Measurements from ENCODE around the gene CYSLTR2.
"Not testable (repeated sequence)": the region's sequence is repeated elsewhere in the genome, so short reads cannot be mapped to it uniquely, and the experiment has no call there.

The CYSLTR2 gene

DNA sequence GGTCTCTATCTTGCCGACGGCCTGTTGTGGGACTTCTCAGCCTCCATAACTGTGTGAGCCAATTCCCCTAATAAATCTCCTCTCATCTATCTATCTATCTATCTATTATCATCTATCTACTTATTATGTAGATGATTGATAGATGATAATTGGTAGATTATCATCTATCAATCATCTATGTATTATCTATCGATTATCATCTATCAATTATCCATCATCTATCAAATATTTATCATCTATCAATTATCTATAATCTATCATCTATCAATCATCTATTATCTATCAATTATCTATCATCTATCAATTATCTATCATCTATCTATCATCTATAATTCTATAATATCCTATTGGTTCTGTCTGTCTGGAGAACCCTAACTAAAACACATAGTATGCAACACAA is 33.5 kb downstream of the CYSLTR2 start:
- WGBS, 2 experiments (ENCODE audit: insufficient coverage in 2 of 2), result 80% methylated on average over 3 of the region's 3 CpGs; no CpG with 5 or more reads in 1 of the 2 experiments
- peaks cover 3% of the 10 kb centered on the region for H3K9me3 ChIP-seq (ENCODE audit: control insufficient read depth, low read length)

DNA sequence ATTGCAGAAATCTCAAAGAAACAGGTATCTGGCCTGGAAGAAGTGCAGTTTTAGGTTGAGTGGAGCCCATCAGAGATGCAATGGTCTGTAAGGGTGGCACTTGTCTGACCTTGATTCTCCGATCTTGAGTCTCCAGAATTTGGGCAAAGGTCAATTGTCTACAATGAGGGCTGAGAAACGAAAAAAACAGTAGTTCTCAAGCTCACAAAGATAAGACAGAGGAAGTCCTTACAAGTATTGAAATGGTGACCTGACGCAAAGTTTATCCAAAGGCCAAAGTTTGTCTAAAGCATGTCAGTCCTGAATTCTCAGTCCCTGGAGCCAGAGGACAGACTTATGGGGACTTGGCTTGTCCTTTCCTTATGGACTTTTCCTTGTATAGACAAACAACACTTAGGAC is 40.3 kb downstream of the CYSLTR2 start:
- H3K36me3 ChIP-seq (ENCODE audit: control insufficient read depth, insufficient read depth, low read length), result no peaks in the 10 kb centered on the region
- no peak overlapping the region for H3K27ac ChIP-seq (ENCODE audit: low read depth, low read length, severe bottlenecking)
- 90 to 100% methylated on average over 1 to 3 of the region's 3 CpGs for WGBS, 2 experiments (ENCODE audit: insufficient coverage in 2 of 2)
- no peak overlapping the region for H3K4me3 ChIP-seq (ENCODE audit: extremely low read depth, insufficient read depth, low read length, poor library complexity, severe bottlenecking)
- no peaks in the 10 kb centered on the region for H3K4me1 ChIP-seq (ENCODE audit: control insufficient read depth, insufficient read depth, low read length, poor library complexity, severe bottlenecking)
- no peaks in the 10 kb centered on the region for H3K9me3 ChIP-seq (ENCODE audit: control insufficient read depth, low read length)

More for the DNA sequence above, 33.5 kb downstream of the CYSLTR2 start:
- Histone ChIP-seq H3K27ac (ENCODE audit: low read depth, low read length, severe bottlenecking) (no peak overlapping the region), H3K4me1 (ENCODE audit: control insufficient read depth, insufficient read depth, low read length, poor library complexity, severe bottlenecking) (no peaks in the 10 kb centered on the region), H3K36me3 (ENCODE audit: control insufficient read depth, insufficient read depth, low read length) (no peaks in the 10 kb centered on the region), H3K4me3 (ENCODE audit: extremely low read depth, insufficient read depth, low read length, poor library complexity, severe bottlenecking) (no peak overlapping the region)

DNA sequence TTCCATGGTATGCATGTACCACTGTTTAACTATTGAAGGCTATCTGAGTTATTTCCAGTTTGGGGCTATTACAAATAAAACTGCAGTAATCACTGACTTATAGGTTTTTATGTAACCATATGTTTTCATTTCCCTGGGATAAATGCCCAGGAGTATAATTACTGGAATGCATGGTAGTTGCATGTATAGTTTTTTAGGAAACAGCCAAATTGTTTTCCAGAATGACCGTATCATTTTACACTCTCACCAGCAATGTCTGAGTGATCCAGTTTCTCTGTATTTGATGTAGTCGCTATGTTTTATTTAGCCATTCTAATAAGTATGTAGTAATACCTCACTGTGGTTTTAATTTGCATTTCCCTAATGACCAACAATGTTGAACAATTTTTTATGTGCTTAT is 42.0 kb downstream of the CYSLTR2 start:
- Histone ChIP-seq H3K9me3 (ENCODE audit: control insufficient read depth, low read length) (no peaks in the 10 kb centered on the region), H3K4me1 (ENCODE audit: control insufficient read depth, insufficient read depth, low read length, poor library complexity, severe bottlenecking) (no peaks in the 10 kb centered on the region), H3K4me3 (ENCODE audit: extremely low read depth, insufficient read depth, low read length, poor library complexity, severe bottlenecking) (no peak overlapping the region), H3K36me3 (ENCODE audit: control insufficient read depth, insufficient read depth, low read length) (no peaks in the 10 kb centered on the region), H3K27ac (ENCODE audit: low read depth, low read length, severe bottlenecking) (no peak overlapping the region)
- no CpG with 5 or more reads among the region's 2 CpGs for WGBS, 2 experiments (ENCODE audit: insufficient coverage in 2 of 2)

DNA sequence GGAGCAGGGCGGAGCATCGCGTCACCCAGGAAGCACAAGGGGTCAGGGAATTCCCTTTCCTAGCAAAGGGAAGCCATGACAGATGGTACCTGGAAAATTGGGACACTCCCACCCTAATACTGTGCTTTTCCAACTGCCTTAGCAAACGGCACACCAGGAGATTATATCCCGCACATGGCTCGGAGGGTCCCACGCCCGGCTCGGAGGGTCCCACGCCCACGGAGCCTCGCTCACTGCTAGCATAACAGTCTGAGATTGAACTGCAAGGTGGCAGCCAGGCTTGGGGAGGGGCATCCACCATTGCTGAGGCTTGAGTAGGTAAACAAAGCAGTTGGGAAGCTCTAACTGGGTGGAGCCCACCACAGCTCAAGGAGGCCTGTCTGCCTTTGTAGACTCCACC is 42.9 kb downstream of the CYSLTR2 start:
- H3K4me1 ChIP-seq (ENCODE audit: control insufficient read depth, insufficient read depth, low read length, poor library complexity, severe bottlenecking); H3K4me3 ChIP-seq (ENCODE audit: extremely low read depth, insufficient read depth, low read length, poor library complexity, severe bottlenecking); H3K36me3 ChIP-seq (ENCODE audit: control insufficient read depth, insufficient read depth, low read length); H3K9me3 ChIP-seq (ENCODE audit: control insufficient read depth, low read length); H3K27ac ChIP-seq (ENCODE audit: low read depth, low read length, severe bottlenecking): not testable (repeated sequence)
- 91 to 96% methylated on average over 9 to 12 of the region's 12 CpGs for WGBS, 2 experiments (ENCODE audit: insufficient coverage in 2 of 2)

DNA sequence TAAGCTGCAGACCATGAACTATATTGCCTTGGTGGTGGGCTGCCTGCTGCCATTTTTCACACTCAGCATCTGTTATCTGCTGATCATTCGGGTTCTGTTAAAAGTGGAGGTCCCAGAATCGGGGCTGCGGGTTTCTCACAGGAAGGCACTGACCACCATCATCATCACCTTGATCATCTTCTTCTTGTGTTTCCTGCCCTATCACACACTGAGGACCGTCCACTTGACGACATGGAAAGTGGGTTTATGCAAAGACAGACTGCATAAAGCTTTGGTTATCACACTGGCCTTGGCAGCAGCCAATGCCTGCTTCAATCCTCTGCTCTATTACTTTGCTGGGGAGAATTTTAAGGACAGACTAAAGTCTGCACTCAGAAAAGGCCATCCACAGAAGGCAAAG is 53.7 kb downstream of the CYSLTR2 start:
- Histone ChIP-seq H3K4me3 (ENCODE audit: extremely low read depth, insufficient read depth, low read length, poor library complexity, severe bottlenecking) (no peak overlapping the region), H3K9me3 (ENCODE audit: control insufficient read depth, low read length) (peaks cover 10% of the 10 kb centered on the region), H3K4me1 (ENCODE audit: control insufficient read depth, insufficient read depth, low read length, poor library complexity, severe bottlenecking) (no peaks in the 10 kb centered on the region), H3K27ac (ENCODE audit: low read depth, low read length, severe bottlenecking) (no peak overlapping the region), H3K36me3 (ENCODE audit: control insufficient read depth, insufficient read depth, low read length) (no peaks in the 10 kb centered on the region)
- WGBS, 2 experiments (ENCODE audit: insufficient coverage in 2 of 2), result 90 to 92% methylated on average over 3 of the region's 5 CpGs

DNA sequence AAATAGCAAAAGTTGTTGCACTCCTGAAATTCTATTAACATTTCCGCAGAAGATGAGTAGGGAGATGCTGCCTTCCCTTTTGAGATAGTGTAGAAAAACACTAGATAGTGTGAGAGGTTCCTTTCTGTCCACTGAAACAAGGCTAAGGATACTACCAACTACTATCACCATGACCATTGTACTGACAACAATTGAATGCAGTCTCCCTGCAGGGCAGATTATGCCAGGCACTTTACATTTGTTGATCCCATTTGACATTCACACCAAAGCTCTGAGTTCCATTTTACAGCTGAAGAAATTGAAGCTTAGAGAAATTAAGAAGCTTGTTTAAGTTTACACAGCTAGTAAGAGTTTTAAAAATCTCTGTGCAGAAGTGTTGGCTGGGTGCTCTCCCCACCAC is 55.0 kb downstream of the CYSLTR2 start:
- Histone ChIP-seq H3K9me3 (ENCODE audit: control insufficient read depth, low read length) (peaks cover 13% of the 10 kb centered on the region), H3K27ac (ENCODE audit: low read depth, low read length, severe bottlenecking) (no peak overlapping the region), H3K4me3 (ENCODE audit: extremely low read depth, insufficient read depth, low read length, poor library complexity, severe bottlenecking) (no peak overlapping the region), H3K4me1 (ENCODE audit: control insufficient read depth, insufficient read depth, low read length, poor library complexity, severe bottlenecking) (no peaks in the 10 kb centered on the region), H3K36me3 (ENCODE audit: control insufficient read depth, insufficient read depth, low read length) (no peaks in the 10 kb centered on the region)
- WGBS, 2 experiments (ENCODE audit: insufficient coverage in 2 of 2), result no CpG with 5 or more reads among the region's 1 CpG

DNA sequence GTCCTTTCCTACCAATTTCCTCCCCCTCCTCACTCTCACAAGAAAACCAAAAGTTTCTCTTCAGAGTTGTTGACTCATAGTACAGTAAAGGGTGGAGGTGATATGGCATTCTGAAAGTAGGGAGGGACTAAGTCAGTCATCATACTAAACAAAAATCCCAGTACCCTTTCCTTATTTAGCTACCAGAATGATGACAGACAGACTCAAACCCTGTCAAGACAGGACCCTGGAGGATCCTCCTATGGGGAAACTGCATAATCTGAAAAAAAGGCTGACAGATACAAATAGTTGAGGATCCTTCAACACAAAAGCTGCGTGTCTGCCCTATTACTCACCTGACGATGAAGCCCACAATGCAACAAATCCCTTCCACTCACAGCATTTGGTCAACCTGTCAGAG is 55.5 kb downstream of the CYSLTR2 start:
- no peaks in the 10 kb centered on the region for H3K4me1 ChIP-seq (ENCODE audit: control insufficient read depth, insufficient read depth, low read length, poor library complexity, severe bottlenecking)
- H3K9me3 ChIP-seq (ENCODE audit: control insufficient read depth, low read length), result peaks cover 18% of the 10 kb centered on the region
- 100% methylated on average over 2 of the region's 2 CpGs; no CpG with 5 or more reads in 1 of the 2 experiments for WGBS, 2 experiments (ENCODE audit: insufficient coverage in 2 of 2)
- no peak overlapping the region for H3K27ac ChIP-seq (ENCODE audit: low read depth, low read length, severe bottlenecking)
- no peak overlapping the region for H3K4me3 ChIP-seq (ENCODE audit: extremely low read depth, insufficient read depth, low read length, poor library complexity, severe bottlenecking)
- H3K36me3 ChIP-seq (ENCODE audit: control insufficient read depth, insufficient read depth, low read length), result no peaks in the 10 kb centered on the region

DNA sequence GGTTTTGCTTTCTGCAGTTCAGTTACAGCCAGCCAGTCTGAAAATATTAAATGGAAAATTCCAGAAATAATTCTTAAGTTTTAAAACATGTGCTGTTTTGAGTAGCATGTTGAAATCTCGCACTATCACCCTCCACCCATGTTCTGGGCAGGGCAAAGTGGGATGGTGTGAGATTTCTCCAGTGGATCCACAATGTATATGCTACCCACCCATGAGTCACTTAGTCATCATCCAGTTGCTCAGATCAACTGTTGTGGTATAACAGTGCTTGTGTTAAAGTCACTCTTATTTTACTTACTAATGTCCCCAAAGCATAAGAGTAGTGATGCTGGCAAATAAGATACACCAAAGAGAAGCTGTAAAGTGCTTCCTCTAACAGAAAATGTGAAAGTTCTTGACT is 56.4 kb downstream of the CYSLTR2 start:
- Histone ChIP-seq H3K4me1 (ENCODE audit: control insufficient read depth, insufficient read depth, low read length, poor library complexity, severe bottlenecking) (no peaks in the 10 kb centered on the region), H3K36me3 (ENCODE audit: control insufficient read depth, insufficient read depth, low read length) (no peaks in the 10 kb centered on the region), H3K9me3 (ENCODE audit: control insufficient read depth, low read length) (peaks cover 22% of the 10 kb centered on the region), H3K4me3 (ENCODE audit: extremely low read depth, insufficient read depth, low read length, poor library complexity, severe bottlenecking) (no peak overlapping the region), H3K27ac (ENCODE audit: low read depth, low read length, severe bottlenecking) (no peak overlapping the region)
- WGBS, 2 experiments (ENCODE audit: insufficient coverage in 2 of 2), result no CpG with 5 or more reads among the region's 1 CpG

DNA sequence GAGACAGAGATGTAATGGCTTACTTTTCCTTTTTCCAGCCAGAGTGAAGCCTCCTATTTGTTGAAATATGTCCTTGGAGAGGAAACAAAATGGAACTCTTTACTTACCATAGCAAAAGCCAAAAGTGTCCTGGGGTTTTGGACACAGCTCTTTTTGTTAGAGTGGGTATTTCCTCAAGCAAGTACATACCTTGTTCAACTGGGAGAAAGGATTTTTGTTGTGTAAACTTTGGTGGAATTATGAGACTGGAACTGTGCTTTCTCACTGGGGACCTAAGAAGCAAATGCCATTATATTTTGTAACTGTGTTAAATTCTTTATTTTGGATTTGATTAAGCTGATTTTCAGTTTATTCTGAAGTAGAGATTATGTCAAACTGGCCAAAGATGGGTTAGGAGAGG is 58.4 kb downstream of the CYSLTR2 start:
- Histone ChIP-seq H3K36me3 (ENCODE audit: control insufficient read depth, insufficient read depth, low read length) (no peaks in the 10 kb centered on the region), H3K4me3 (ENCODE audit: extremely low read depth, insufficient read depth, low read length, poor library complexity, severe bottlenecking) (no peak overlapping the region), H3K4me1 (ENCODE audit: control insufficient read depth, insufficient read depth, low read length, poor library complexity, severe bottlenecking) (no peaks in the 10 kb centered on the region), H3K9me3 (ENCODE audit: control insufficient read depth, low read length) (peaks cover 27% of the 10 kb centered on the region), H3K27ac (ENCODE audit: low read depth, low read length, severe bottlenecking) (no peak overlapping the region)

DNA sequence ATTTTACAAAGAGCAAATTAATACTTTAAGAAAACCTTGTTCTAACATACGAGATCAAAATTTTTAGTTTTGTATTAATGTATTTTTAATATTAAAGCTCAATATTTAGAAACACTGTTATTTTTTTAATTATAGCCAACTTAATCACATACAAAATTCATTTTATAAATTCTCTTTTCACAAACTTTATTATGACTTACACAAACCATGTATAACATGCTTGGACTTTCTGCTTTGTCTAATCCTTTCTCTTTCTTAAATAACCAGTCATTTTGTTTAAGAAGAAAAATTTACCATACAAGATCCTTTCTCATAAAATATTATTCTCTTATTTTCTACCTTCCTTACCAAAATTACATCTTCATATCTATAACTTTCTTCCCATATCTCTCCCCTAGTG is 62.2 kb downstream of the CYSLTR2 start:
- no peak overlapping the region for H3K27ac ChIP-seq (ENCODE audit: low read depth, low read length, severe bottlenecking)
- no CpG with 5 or more reads among the region's 1 CpG for WGBS, 2 experiments (ENCODE audit: insufficient coverage in 2 of 2)
- no peaks in the 10 kb centered on the region for H3K36me3 ChIP-seq (ENCODE audit: control insufficient read depth, insufficient read depth, low read length)
- H3K4me1 ChIP-seq (ENCODE audit: control insufficient read depth, insufficient read depth, low read length, poor library complexity, severe bottlenecking), result no peaks in the 10 kb centered on the region
- no peak overlapping the region for H3K4me3 ChIP-seq (ENCODE audit: extremely low read depth, insufficient read depth, low read length, poor library complexity, severe bottlenecking)
- H3K9me3 ChIP-seq (ENCODE audit: control insufficient read depth, low read length), result peaks cover 52% of the 10 kb centered on the region

DNA sequence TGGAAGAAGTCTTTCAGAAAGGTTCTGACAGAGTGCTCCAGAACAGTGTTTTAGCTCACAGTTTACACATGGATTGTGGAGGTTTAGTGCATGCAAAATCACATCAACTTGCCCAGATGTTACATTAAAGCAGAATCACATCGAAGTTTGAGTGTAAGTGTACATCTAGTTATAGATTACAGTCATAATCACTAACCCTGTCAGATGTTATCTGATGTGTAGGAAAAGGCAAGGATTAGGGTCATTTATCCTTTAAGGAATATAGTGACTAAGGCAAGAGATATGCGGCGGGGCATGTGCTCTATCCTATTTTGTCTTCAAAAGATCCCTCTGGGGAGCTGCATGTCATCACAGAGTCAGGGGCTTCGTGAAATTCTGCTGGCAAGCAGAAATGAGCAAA is 66.9 kb downstream of the CYSLTR2 start:
- Histone ChIP-seq H3K27ac (ENCODE audit: low read depth, low read length, severe bottlenecking) (no peak overlapping the region), H3K9me3 (ENCODE audit: control insufficient read depth, low read length) (peaks cover 34% of the 10 kb centered on the region), H3K4me3 (ENCODE audit: extremely low read depth, insufficient read depth, low read length, poor library complexity, severe bottlenecking) (no peak overlapping the region), H3K4me1 (ENCODE audit: control insufficient read depth, insufficient read depth, low read length, poor library complexity, severe bottlenecking) (no peaks in the 10 kb centered on the region), H3K36me3 (ENCODE audit: control insufficient read depth, insufficient read depth, low read length) (no peaks in the 10 kb centered on the region)
- WGBS, 2 experiments (ENCODE audit: insufficient coverage in 2 of 2), result 80 to 93% methylated on average over 3 of the region's 4 CpGs

DNA sequence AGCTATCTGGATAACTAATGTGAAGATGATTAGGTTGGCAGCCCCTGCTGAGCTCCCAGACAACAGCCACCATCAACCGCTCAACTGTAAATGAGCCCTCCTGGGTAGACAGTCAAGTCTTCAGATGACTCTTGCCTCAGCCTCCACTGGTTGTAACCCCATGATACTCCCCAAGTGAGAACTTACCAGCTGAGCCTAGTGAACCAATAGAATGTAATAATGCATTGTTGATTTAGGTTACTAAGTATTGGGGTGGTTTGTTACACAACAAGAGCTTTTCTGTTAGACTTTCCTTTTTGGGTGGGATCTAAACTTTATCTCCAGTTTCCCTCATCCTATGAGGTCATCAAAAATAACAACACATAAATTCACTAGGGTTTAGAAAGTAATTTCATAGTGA is 69.4 kb downstream of the CYSLTR2 start:
- no peak overlapping the region for H3K27ac ChIP-seq (ENCODE audit: low read depth, low read length, severe bottlenecking)
- no peaks in the 10 kb centered on the region for H3K36me3 ChIP-seq (ENCODE audit: control insufficient read depth, insufficient read depth, low read length)
- WGBS, 2 experiments (ENCODE audit: insufficient coverage in 2 of 2), result 67 to 100% methylated on average over 1 of the region's 1 CpG
- peaks cover 20% of the 10 kb centered on the region for H3K9me3 ChIP-seq (ENCODE audit: control insufficient read depth, low read length)
- H3K4me1 ChIP-seq (ENCODE audit: control insufficient read depth, insufficient read depth, low read length, poor library complexity, severe bottlenecking), result no peaks in the 10 kb centered on the region
- no peak overlapping the region for H3K4me3 ChIP-seq (ENCODE audit: extremely low read depth, insufficient read depth, low read length, poor library complexity, severe bottlenecking)
